SK-N-SH (cell line): ENCODE measurements around the gene PACC1.

Experiments used
- CTCF ChIP-seq: fragments of 200-600 bp; sonication (generic); IDR thresholded peaks from 2 replicates; pipeline ENCODE4 v1.6.1; 2017; ENCODE audit warnings: antibody characterized with exemption, mild to moderate bottlenecking, moderate library complexity
- EZH2phosphoT487 ChIP-seq: fragments of 200-600 bp; sonication (generic); IDR thresholded peaks from 2 replicates; pipeline ENCODE4 v1.6.1; 2017; ENCODE audit warnings: low read depth, mixed run types, mild to moderate bottlenecking, antibody characterized with exemption, moderate library complexity, borderline replicate concordance
- RAD21 ChIP-seq: IDR thresholded peaks from 2 replicates; pipeline ENCODE4 v1.6.1; 2012; ENCODE audit warnings: mild to moderate bottlenecking, low read length
- REST ChIP-seq: IDR thresholded peaks from 2 replicates; pipeline ENCODE4 v1.6.1; 2012; ENCODE audit warnings: mild to moderate bottlenecking, low read depth, low read length, moderate library complexity
- SIN3A ChIP-seq: IDR thresholded peaks from 2 replicates; pipeline ENCODE4 v1.6.1; 2012; ENCODE audit warnings: low read depth, mild to moderate bottlenecking, low read length, moderate library complexity, borderline replicate concordance
- SMC3 ChIP-seq: IDR thresholded peaks from 2 replicates; pipeline ENCODE4 v1.6.1; 2012; ENCODE audit warnings: low read depth, low read length, improper control_type of control experiment
- USF1 ChIP-seq: IDR thresholded peaks from 2 replicates; pipeline ENCODE4 v1.4.0; 2012; ENCODE audit warnings: low read depth, borderline replicate concordance

GRCh38 chr1:212455803-212456528 lies 41.3 kb upstream of the PACC1 start:
- TF ChIP-seq EZH2phosphoT487 = no peak
- no peak for TF ChIP-seq USF1
- peak; percentile 95 for TF ChIP-seq SMC3
- TF ChIP-seq REST = no peak
- no peak for TF ChIP-seq SIN3A
- peak; percentile 97 for TF ChIP-seq CTCF
- TF ChIP-seq RAD21 = peak; percentile 98
